CD4-positive, alpha-beta T cell treated with Interferon gamma for 1 hour (primary cell): ENCODE data around the gene PPP1R7.
"Not testable (repeated sequence)": the region's sequence is repeated elsewhere in the genome, so short reads cannot be mapped to it uniquely, and the experiment has no call there.

Experiments used
- DNase-seq: peaks from one replicate; pipeline ENCODE4 v3.0.0-alpha.2; 2020

Gene PPP1R7

GRCh38 chr2:241149925-241150659, at the start of gene PPP1R7:
TSS of gene PPP1R7 (plus strand) at chr2:241150467. CDS start at chr2:241150496, 29 bp downstream.
- DNase-seq = peak; percentile 96

- DNase-seq = peak; percentile 85
Observed at GRCh38 chr2:241102239-241102803, 47.9 kb upstream of the PPP1R7 start, which contains the start of gene MTERF4. TSS of gene MTERF4 (minus strand) at chr2:241102287. CDS start at chr2:241102273, 14 bp downstream.

- no peak for DNase-seq
Observed at GRCh38 chr2:241103176-241103595, 47.1 kb upstream of the PPP1R7 start.

- DNase-seq = not testable (repeated sequence)
Observed at GRCh38 chr2:241104611-241105010, 45.7 kb upstream of the PPP1R7 start.

GRCh38 chr2:241105641-241106040, 44.6 kb upstream of the PPP1R7 start:
- DNase-seq = no peak

GRCh38 chr2:241107031-241107783, 43.1 kb upstream of the PPP1R7 start:
- DNase-seq = no peak

- peak; percentile 35 for DNase-seq
Observed at GRCh38 chr2:241108271-241109209, 41.7 kb upstream of the PPP1R7 start.

- no peak for DNase-seq
Observed at GRCh38 chr2:241109210-241110088, 40.8 kb upstream of the PPP1R7 start.

- DNase-seq = no peak
Observed at GRCh38 chr2:241110089-241110606, 40.1 kb upstream of the PPP1R7 start.

- peak; percentile 17 for DNase-seq
Observed at GRCh38 chr2:241110607-241111439, 39.4 kb upstream of the PPP1R7 start.

GRCh38 chr2:241111440-241111805, 38.8 kb upstream of the PPP1R7 start:
- peak; percentile 35 for DNase-seq

- no peak for DNase-seq
Observed at GRCh38 chr2:241112046-241112445, 38.2 kb upstream of the PPP1R7 start.

GRCh38 chr2:241112592-241112991, 37.7 kb upstream of the PPP1R7 start:
- peak; percentile 38 for DNase-seq

GRCh38 chr2:241114836-241115235, 35.4 kb upstream of the PPP1R7 start:
- DNase-seq = no peak

- DNase-seq = no peak
Observed at GRCh38 chr2:241115361-241115760, 34.9 kb upstream of the PPP1R7 start.

GRCh38 chr2:241116606-241117560, 33.4 kb upstream of the PPP1R7 start:
- no peak for DNase-seq

- no peak for DNase-seq
Observed at GRCh38 chr2:241118737-241119505, 31.3 kb upstream of the PPP1R7 start.

- no peak for DNase-seq
Observed at GRCh38 chr2:241120440-241120839, 29.8 kb upstream of the PPP1R7 start.
